ENCODE measurements around the gene PIMREG.
"Not testable (repeated sequence)": the region's sequence is repeated elsewhere in the genome, so short reads cannot be mapped to it uniquely, and the experiment has no call there.

Gene PIMREG

GRCh38 chr17:6478486-6478885 is 34.2 kb downstream of the PIMREG start:
- no peak for DNase-seq (ENCODE audit: low spot score)

GRCh38 chr17:6479622-6480302 is 35.5 kb downstream of the PIMREG start:
- no peak for DNase-seq (ENCODE audit: low spot score)

GRCh38 chr17:6480303-6480675 is 36.0 kb downstream of the PIMREG start:
- no peak for DNase-seq (ENCODE audit: low spot score)

- DNase-seq (ENCODE audit: low spot score) = no peak
These were observed 37.8 kb downstream of the PIMREG start for GRCh38 chr17:6482105-6482455.

GRCh38 chr17:6482796-6483195 is 38.5 kb downstream of the PIMREG start:
- not testable (repeated sequence) for DNase-seq (ENCODE audit: low spot score)

GRCh38 chr17:6483507-6483906 is 39.3 kb downstream of the PIMREG start:
- DNase-seq (ENCODE audit: low spot score) = no peak

- DNase-seq (ENCODE audit: low spot score) = no peak
These were observed 41.6 kb downstream of the PIMREG start for GRCh38 chr17:6485646-6486412.

GRCh38 chr17:6487251-6488007 is 43.2 kb downstream of the PIMREG start:
- no peak for DNase-seq (ENCODE audit: low spot score)

GRCh38 chr17:6488008-6488539 is 43.8 kb downstream of the PIMREG start:
- DNase-seq (ENCODE audit: low spot score) = no peak

- no peak for DNase-seq (ENCODE audit: low spot score)
These were observed 44.8 kb downstream of the PIMREG start for GRCh38 chr17:6489016-6489550.

- no peak for DNase-seq (ENCODE audit: low spot score)
These were observed 46.9 kb downstream of the PIMREG start for GRCh38 chr17:6491071-6491700.

GRCh38 chr17:6492892-6493674 is 48.8 kb downstream of the PIMREG start:
- DNase-seq (ENCODE audit: low spot score) = no peak

- no peak for DNase-seq (ENCODE audit: low spot score)
These were observed 50.1 kb downstream of the PIMREG start for GRCh38 chr17:6494239-6494941.

GRCh38 chr17:6495450-6496115 is 51.3 kb downstream of the PIMREG start:
- no peak for DNase-seq (ENCODE audit: low spot score)

GRCh38 chr17:6496116-6496481 is 51.8 kb downstream of the PIMREG start:
- no peak for DNase-seq (ENCODE audit: low spot score)

- DNase-seq (ENCODE audit: low spot score) = no peak
These were observed 52.6 kb downstream of the PIMREG start for GRCh38 chr17:6496640-6497441.

- DNase-seq (ENCODE audit: low spot score) = no peak
These were observed 53.4 kb downstream of the PIMREG start for GRCh38 chr17:6497496-6498221.

- no peak for DNase-seq (ENCODE audit: low spot score)
These were observed 54.1 kb downstream of the PIMREG start for GRCh38 chr17:6498356-6498755.
